Activated CD4-positive, alpha-beta T cell treated with anti-CD3 and anti-CD28 coated beads for 36 hours (primary cell): ENCODE measurements around the gene CAMK1D. TPM values are rescaled to one million over a fixed set of nuclear protein-coding genes. Genes with fewer than 3 reads are reported as not detected.

Experiments
- ATAC-seq: fragments of 200-7000 bp; cut with Tn5 transposase; one replicate; pipeline ENCODE4 v1.10.0; 2021; ENCODE audit warnings: mild to moderate bottlenecking, moderate library complexity
- CTCF ChIA-PET: fragments of 350-600 bp; sonication (Branson Sonifier 250); formaldehyde crosslinking; loops from one replicate; lab custom pipeline; 2021; ENCODE audit warnings: antibody characterized with exemption; lab: Charles Lee
- POLR2A ChIA-PET: fragments of 350-600 bp; sonication (Branson Sonifier 250); formaldehyde crosslinking; loops from one replicate; lab custom pipeline; 2021; ENCODE audit warnings: antibody characterized with exemption, inconsistent platforms; lab: Charles Lee
- DNase-seq: peaks from one replicate; pipeline ENCODE4 v3.0.0-alpha.2; 2020
- H3K27ac Mint-ChIP-seq: one replicate; pipeline ENCODE4 v1.8.0; 2021; ENCODE audit warnings: mixed read lengths
- H3K27me3 Mint-ChIP-seq: one replicate; pipeline ENCODE4 v1.8.0; 2021; ENCODE audit warnings: mixed read lengths
- H3K36me3 Mint-ChIP-seq: one replicate; pipeline ENCODE4 v1.8.0; 2021; ENCODE audit warnings: low read depth, mixed read lengths
- H3K4me1 Mint-ChIP-seq: one replicate; pipeline ENCODE4 v1.8.0; 2021; ENCODE audit warnings: mixed read lengths
- H3K4me3 Mint-ChIP-seq: one replicate; pipeline ENCODE4 v1.8.0; 2021; ENCODE audit warnings: mild to moderate bottlenecking, moderate library complexity, mixed read lengths
- H3K9me3 Mint-ChIP-seq: one replicate; pipeline ENCODE4 v1.8.0; 2021; ENCODE audit warnings: low read depth, mixed read lengths
- intact Hi-C, 2 experiments: fragments of 100-400 bp; cut with DNase I in 1 of 2; cut with micrococcal nuclease in 1 of 2; formaldehyde crosslinking; loops; one replicate each; pipeline versions ENCODE4 v1.14.2 to v1.15.1; 2022 to 2024; cut with DNase I, micrococcal nuclease
- total RNA-seq, 2 experiments: library from RNA; stranded (reverse); gene quantifications; one replicate each; pipeline ENCODE4 v1.2.3, GENCODE V29; 2021

Gene CAMK1D
- total RNA-seq, 2 experiments from 2014 or later = 16.0 to 16.3 TPM

DNA sequence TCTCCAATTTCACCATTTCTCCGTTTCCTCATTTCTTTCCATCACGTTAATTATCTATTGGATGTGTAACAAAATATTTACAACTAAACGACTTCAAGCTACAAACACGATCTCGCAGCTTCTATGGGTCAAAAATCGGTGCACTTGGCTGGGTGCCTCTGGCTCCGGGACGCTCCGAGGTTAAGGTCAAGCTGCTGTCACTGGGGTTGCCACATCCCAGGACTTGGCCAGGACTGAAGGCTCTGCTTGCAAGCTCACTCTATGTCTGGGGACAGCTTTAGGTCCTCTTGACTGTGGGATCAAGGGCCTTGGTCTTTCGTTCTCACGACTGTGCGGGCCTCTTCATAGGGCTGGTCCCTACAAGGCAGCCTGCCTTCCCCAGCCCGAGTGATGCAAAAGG lies 492.5 kb downstream of the CAMK1D start:
- Mint-ChIP-seq H3K4me3 (no peak overlapping the region), H3K27ac (no peak overlapping the region), H3K4me1 (no peaks in the 10 kb centered on the region), H3K27me3 (peaks cover 4% of the 10 kb centered on the region), H3K9me3 (no peaks in the 10 kb centered on the region), H3K36me3 (no peaks in the 10 kb centered on the region)
- intact Hi-C loops = no loop called here
- DNase-seq (no peak), ATAC-seq (no peak)
- POLR2A ChIA-PET = no interaction called here
- CTCF ChIA-PET = no interaction called here

- no peak overlapping the region for H3K27ac Mint-ChIP-seq
- intact Hi-C loops = no loop called here
- ChIA-PET POLR2A (no interaction called here), CTCF (no interaction called here)
- no peak for DNase-seq
- H3K4me1 Mint-ChIP-seq = no peaks in the 10 kb centered on the region
- H3K27me3 Mint-ChIP-seq = peaks cover 7% of the 10 kb centered on the region
- no peak for ATAC-seq
- no peak overlapping the region for H3K4me3 Mint-ChIP-seq
- no peaks in the 10 kb centered on the region for H3K36me3 Mint-ChIP-seq
- no peaks in the 10 kb centered on the region for H3K9me3 Mint-ChIP-seq
These were observed 493.0 kb downstream of the CAMK1D start for GRCh38 chr10:12842310-12842709.

- ATAC-seq (no peak), DNase-seq (no peak)
- no peaks in the 10 kb centered on the region for H3K36me3 Mint-ChIP-seq
- H3K27me3 Mint-ChIP-seq = peaks cover 7% of the 10 kb centered on the region
- no peaks in the 10 kb centered on the region for H3K9me3 Mint-ChIP-seq
- H3K4me1 Mint-ChIP-seq = no peaks in the 10 kb centered on the region
- H3K27ac Mint-ChIP-seq = no peak overlapping the region
- intact Hi-C loops = no loop called here
- POLR2A ChIA-PET = no interaction called here
- H3K4me3 Mint-ChIP-seq = no peak overlapping the region
- CTCF ChIA-PET = no interaction called here
These were observed 494.1 kb downstream of the CAMK1D start for GRCh38 chr10:12843296-12843945.

- POLR2A ChIA-PET = no interaction called here
These were observed 495.6 kb downstream of the CAMK1D start for GRCh38 chr10:12844811-12845483.

GRCh38 chr10:12846718-12847117 lies 497.4 kb downstream of the CAMK1D start:
- ATAC-seq = no peak
- CTCF ChIA-PET = interaction anchor here (0.6 to 1.3 kb wide), 5 partner anchors 17 to 667 kb away, joined by 3 to 4 read pairs (median 3); no protein-coding TSS in a partner anchor
- intact Hi-C loops = no loop called here

More at GRCh38 chr10:12844811-12845483, 495.6 kb downstream of the CAMK1D start:
- Mint-ChIP-seq H3K27me3 (peaks cover 11% of the 10 kb centered on the region), H3K4me1 (peaks cover 3% of the 10 kb centered on the region), H3K4me3 (no peak overlapping the region), H3K27ac (no peak overlapping the region), H3K36me3 (no peaks in the 10 kb centered on the region), H3K9me3 (no peaks in the 10 kb centered on the region)
- DNase-seq = no peak
- ATAC-seq = no peak
- intact Hi-C loops = no loop called here
- CTCF ChIA-PET = no interaction called here

GRCh38 chr10:12847361-12847975 lies 498.1 kb downstream of the CAMK1D start:
- intact Hi-C loops = no loop called here
- no peak overlapping the region for H3K27ac Mint-ChIP-seq
- DNase-seq (peak; percentile 71), ATAC-seq (peak; percentile 57)
- CTCF ChIA-PET = interaction anchor here (0.6 to 1.3 kb wide), 8 partner anchors 16 to 668 kb away, joined by 3 to 4 read pairs (median 3); no protein-coding TSS in a partner anchor
- no peaks in the 10 kb centered on the region for H3K9me3 Mint-ChIP-seq
- H3K36me3 Mint-ChIP-seq = no peaks in the 10 kb centered on the region
- peaks cover 3% of the 10 kb centered on the region for H3K4me1 Mint-ChIP-seq
- no peak overlapping the region for H3K4me3 Mint-ChIP-seq
- peaks cover 15% of the 10 kb centered on the region for H3K27me3 Mint-ChIP-seq
- POLR2A ChIA-PET = interaction anchor here (0.6 kb wide), 1 partner anchor 264 kb away, joined by 3 read pairs; no protein-coding TSS in a partner anchor

More at GRCh38 chr10:12846718-12847117, 497.4 kb downstream of the CAMK1D start:
- peaks cover 3% of the 10 kb centered on the region for H3K4me1 Mint-ChIP-seq
- no peaks in the 10 kb centered on the region for H3K36me3 Mint-ChIP-seq
- no peak overlapping the region for H3K4me3 Mint-ChIP-seq
- DNase-seq = no peak
- H3K27ac Mint-ChIP-seq = no peak overlapping the region
- POLR2A ChIA-PET = interaction anchor here (0.6 kb wide), 1 partner anchor 265 kb away, joined by 3 read pairs; no protein-coding TSS in a partner anchor
- no peaks in the 10 kb centered on the region for H3K9me3 Mint-ChIP-seq
- peaks cover 15% of the 10 kb centered on the region for H3K27me3 Mint-ChIP-seq

- Mint-ChIP-seq H3K4me3 (no peak overlapping the region), H3K36me3 (no peaks in the 10 kb centered on the region), H3K27ac (no peak overlapping the region), H3K9me3 (no peaks in the 10 kb centered on the region), H3K4me1 (peaks cover 3% of the 10 kb centered on the region), H3K27me3 (peaks cover 19% of the 10 kb centered on the region)
- ChIA-PET POLR2A (interaction anchor here (0.6 kb wide), 1 partner anchor 140 kb away, joined by 9 read pairs; no protein-coding TSS in a partner anchor), CTCF (interaction anchor here (0.6 to 1.1 kb wide), 3 partner anchors 11 to 99 kb away, joined by 3 to 5 read pairs (median 3); no protein-coding TSS in a partner anchor)
- intact Hi-C loops = no loop called here
- ATAC-seq = no peak
- DNase-seq = no peak
These were observed 499.3 kb downstream of the CAMK1D start for GRCh38 chr10:12848439-12849173.

DNA sequence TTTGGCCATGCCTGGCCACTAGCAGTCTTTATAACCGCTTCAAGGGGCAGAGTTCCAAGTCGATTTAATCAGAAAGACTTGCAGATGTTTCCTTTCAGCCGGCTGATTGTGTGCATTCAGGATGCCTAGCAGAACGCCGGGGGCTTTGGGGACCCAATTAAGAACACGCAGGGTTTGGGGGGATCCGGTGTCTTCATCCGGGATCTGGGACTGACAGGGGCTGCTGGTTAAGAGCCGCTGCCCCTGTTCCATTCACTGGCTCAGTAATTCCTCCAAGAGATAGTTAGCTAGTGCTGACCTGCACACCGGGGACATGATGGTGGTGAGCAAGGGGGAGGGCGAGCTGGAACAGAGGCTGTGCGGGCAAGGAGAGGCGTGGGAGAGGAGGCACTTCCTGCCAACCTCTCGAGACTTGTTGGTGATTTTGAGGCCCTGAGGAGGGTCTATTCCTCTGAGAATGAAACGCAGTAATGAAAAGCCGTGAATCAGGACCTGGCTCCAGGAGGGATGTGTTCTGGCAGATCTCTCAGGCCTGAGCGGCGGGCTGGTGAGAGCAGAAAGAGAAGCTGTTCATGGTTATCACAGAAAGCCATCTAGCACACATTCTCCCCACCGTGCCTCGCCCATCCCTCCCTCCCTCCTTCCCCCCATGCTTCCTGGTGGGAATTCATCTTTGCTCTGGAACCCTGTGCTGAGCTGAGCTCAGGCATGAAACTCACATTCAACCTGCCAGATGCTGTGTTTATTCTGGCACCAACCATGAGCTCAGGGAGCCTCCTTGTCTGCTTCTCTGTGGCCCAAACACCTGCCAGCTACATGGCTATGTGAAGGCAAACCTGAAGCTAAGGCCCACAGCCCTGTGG lies 500.2 kb downstream of the CAMK1D start:
- DNase-seq (peak; percentile 16), ATAC-seq (peak; percentile 9)
- Mint-ChIP-seq H3K4me3 (no peak overlapping the region), H3K4me1 (peaks cover 3% of the 10 kb centered on the region), H3K36me3 (no peaks in the 10 kb centered on the region), H3K9me3 (no peaks in the 10 kb centered on the region), H3K27ac (no peak overlapping the region), H3K27me3 (peaks cover 19% of the 10 kb centered on the region)
- POLR2A ChIA-PET = no interaction called here
- CTCF ChIA-PET = interaction anchor here (0.8 to 1.4 kb wide), 3 partner anchors 10 to 67 kb away, joined by 3 to 5 read pairs (median 4); no protein-coding TSS in a partner anchor
- intact Hi-C loops = no loop called here

DNA sequence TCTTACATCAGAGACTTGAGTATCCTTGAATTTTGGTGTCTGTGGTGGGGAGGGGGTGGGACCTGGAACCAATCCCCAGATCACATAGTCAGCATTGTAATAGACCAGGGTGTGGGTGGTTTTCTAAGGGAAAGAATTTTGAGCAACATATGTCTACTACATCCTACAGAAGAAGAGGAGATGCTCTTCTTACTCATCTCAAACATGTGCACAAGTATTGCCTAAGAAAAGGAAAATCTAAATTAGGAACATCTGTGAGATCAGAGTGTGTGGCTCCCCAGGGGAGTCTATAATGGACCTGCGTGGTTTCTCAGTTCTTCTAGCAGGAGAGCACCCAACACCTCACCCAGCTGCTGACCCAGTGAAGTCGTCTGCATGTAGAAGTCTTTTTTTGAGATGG lies 503.3 kb downstream of the CAMK1D start:
- Mint-ChIP-seq H3K4me3 (no peak overlapping the region), H3K27me3 (peaks cover 24% of the 10 kb centered on the region), H3K27ac (no peak overlapping the region), H3K36me3 (no peaks in the 10 kb centered on the region), H3K4me1 (peaks cover 3% of the 10 kb centered on the region), H3K9me3 (no peaks in the 10 kb centered on the region)
- DNase-seq (no peak), ATAC-seq (no peak)
- POLR2A ChIA-PET = no interaction called here
- intact Hi-C loops = no loop called here
- CTCF ChIA-PET = interaction anchor here (1.2 kb wide), 1 partner anchor 32 kb away, joined by 3 read pairs; no protein-coding TSS in a partner anchor

GRCh38 chr10:12854988-12855387 lies 505.6 kb downstream of the CAMK1D start:
- intact Hi-C loops = no loop called here
- no peak for ATAC-seq
- Mint-ChIP-seq H3K36me3 (no peaks in the 10 kb centered on the region), H3K4me1 (no peaks in the 10 kb centered on the region), H3K27ac (no peak overlapping the region), H3K9me3 (no peaks in the 10 kb centered on the region), H3K4me3 (no peak overlapping the region), H3K27me3 (peaks cover 26% of the 10 kb centered on the region)
- CTCF ChIA-PET = no interaction called here
- POLR2A ChIA-PET = no interaction called here
- DNase-seq = no peak
